GM12865 (cell line): Measurements from ENCODE around the gene MRPS34.

Experiments used
- DNase-seq: peaks from one replicate; pipeline ENCODE4 v3.0.0; 2010; ENCODE audit warnings: low read depth
- H3K4me3 ChIP-seq: 2 replicates; pipeline ENCODE4 v1.5.1; 2011; ENCODE audit warnings: mild to moderate bottlenecking, low read depth, low read length, control low read depth
- CTCF ChIP-seq: IDR thresholded peaks from 2 replicates; pipeline ENCODE4 v1.5.1; 2011; ENCODE audit warnings: low read length, control low read depth, low read depth, inconsistent platforms; ENCODE audit not compliant: insufficient read depth; ENCODE audit errors: missing control alignments

The MRPS34 gene

DNA sequence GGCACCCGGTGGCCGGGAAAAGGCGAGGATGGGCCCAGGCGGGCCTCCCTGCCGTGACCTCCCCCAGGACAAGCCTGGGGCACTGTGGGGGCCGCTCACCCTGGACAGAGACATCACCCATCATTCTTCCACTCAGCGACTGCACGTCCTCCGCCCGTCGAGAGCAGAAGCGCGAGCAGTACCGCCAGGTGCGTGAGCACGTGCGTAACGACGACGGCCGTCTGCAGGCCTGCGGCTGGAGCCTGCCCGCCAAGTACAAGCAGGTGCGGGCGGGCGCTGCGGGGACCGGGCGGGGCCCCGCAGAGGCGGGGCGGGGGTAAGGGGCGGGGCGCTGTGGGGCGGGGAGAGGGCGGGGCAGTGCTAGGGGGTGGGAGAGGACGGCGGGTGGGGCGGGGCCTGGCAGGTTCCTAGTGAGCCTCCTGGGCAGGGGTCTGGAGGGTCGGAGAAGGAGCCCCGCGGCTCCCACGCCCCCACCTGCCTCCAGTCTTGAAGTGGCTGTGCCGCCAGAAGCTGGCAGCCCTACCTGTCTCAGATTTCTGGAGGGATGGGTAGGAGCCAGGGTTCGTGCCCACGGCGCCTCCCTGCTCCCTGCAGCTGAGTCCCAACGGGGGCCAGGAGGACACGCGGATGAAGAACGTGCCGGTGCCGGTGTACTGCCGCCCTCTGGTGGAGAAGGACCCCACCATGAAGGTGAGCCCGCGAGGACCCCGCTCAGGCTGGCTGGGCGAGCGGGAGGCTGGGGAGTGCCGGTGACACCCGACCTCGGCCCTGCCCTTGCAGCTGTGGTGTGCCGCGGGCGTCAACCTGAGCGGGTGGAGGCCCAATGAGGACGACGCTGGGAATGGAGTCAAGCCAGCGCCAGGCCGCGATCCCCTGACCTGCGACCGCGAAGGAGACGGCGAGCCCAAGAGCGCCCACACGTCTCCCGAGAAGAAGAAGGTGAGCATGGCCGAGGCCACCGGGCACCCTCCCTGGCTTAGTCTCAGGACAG is 9.1 kb downstream of the MRPS34 start:
- DNase-seq: no peak
- H3K4me3 ChIP-seq: no peak overlapping the region
- no peak for TF ChIP-seq CTCF

DNA sequence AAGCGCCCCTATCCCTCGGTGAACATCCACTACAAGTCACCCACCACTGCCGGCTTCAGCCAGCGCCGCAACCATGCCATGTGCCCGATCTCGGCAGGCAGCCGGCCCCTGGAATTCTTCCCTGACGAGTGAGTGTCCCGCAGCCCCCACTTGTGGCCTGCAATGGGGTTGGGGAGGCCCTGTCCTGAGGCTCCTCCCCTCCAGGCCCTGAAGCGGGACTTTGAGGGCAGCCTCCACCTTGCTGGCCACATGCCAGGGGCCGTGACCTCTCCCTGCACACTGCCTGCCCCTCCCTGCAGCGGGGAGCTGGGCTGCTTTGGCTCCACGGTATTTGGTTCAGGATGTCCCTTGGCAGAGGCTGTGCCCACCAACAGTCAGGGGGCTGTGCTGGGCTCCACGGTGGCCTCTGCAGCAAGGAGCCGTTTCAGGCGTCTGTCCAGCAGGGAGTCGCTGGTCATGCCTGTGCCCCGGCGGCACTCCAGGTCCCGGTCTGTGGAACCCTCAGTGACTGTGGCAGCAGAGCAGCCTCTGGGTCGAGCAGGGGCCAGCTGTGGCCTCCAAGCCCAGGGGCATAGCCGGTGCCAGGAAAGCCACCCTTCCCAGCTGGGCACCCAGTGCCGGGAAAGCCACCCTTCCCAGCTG is 9.9 kb downstream of the MRPS34 start:
- no peak for TF ChIP-seq CTCF
- no peak for DNase-seq
- no peak overlapping the region for H3K4me3 ChIP-seq

GRCh38 chr16:1762196-1762878 is 10.6 kb downstream of the MRPS34 start:
- no peak overlapping the region for H3K4me3 ChIP-seq
- no peak for TF ChIP-seq CTCF
- DNase-seq: no peak

- DNase-seq: no peak
- no peak overlapping the region for H3K4me3 ChIP-seq
- no peak for TF ChIP-seq CTCF
These were observed 11.2 kb downstream of the MRPS34 start for GRCh38 chr16:1761751-1762150.

- no peak for DNase-seq
- no peak overlapping the region for H3K4me3 ChIP-seq
- TF ChIP-seq CTCF: no peak
These were observed 12.0 kb downstream of the MRPS34 start for GRCh38 chr16:1760911-1761310.

DNA sequence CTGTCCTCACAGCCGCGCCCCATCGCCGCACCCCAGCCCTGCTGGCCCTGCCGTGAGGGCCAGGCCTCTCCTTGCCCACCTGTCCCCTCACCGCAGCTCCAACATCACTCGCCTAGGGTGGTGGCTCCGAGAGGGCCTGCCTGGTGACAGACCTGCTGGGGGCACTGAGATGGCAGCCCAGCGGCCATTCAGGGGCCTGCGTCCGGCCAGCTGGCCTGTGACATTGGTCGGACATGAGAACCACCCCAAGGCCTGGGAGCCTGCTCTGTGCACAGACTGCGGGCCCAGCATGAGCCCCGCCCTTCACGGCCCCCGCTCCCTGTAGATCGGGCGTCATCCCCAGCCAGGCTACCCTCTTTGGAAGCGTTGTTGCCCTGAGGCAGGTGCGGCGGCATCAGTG is 13.4 kb downstream of the MRPS34 start:
- TF ChIP-seq CTCF: no peak
- DNase-seq: no peak

More for the DNA sequence above, 13.4 kb downstream of the MRPS34 start:
- no peak overlapping the region for H3K4me3 ChIP-seq
